ENCODE data around the gene IL3RA.
A peak's percentile ranks its signal among the peaks of the same experiment; 100 is the strongest.

IL3RA gene

GRCh38 chrX:1368385-1368698, 31.8 kb downstream of the IL3RA start:
- no peak overlapping the region for H3K4me3 ChIP-seq (ENCODE audit: low read depth, low read length)
- DNase-seq (ENCODE audit: low read depth), result no peak

- no peak for DNase-seq (ENCODE audit: low read depth)
- no peak overlapping the region for H3K4me3 ChIP-seq (ENCODE audit: low read depth, low read length)
These were observed 41.7 kb downstream of the IL3RA start for GRCh38 chrX:1378306-1378759.

DNA sequence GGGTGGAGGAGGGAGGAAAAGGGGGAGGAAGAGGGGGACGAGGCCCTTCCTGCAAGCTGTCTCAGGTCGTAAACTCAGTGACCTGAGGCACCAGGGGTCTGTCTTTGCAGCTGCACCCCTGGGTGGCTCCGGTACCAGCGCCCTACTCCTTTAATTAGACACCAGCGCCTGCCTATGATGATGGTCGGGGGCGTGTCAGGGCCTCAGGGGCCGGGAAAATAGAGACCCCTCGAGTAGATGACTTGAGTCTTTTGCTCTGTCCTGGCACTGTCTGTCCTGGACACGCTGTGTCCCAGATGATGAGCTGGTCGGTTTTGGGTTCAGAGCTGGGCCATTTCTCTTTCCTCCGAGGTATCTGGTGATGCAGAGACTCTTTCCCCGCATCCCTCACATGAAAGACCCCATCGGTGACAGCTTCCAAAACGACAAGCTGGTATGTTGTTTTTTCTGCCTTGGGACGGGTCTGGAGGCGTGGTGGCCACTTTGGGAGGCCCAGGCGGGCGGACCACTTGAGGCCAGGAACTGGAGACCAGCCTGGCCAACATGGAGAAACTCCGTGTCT, 44.2 kb downstream of the IL3RA start:
- no peak overlapping the region for H3K4me3 ChIP-seq (ENCODE audit: low read depth, low read length)
- DNase-seq (ENCODE audit: low read depth), result no peak

GRCh38 chrX:1384658-1385252, 48.2 kb downstream of the IL3RA start:
- DNase-seq (ENCODE audit: low read depth), result no peak

DNA sequence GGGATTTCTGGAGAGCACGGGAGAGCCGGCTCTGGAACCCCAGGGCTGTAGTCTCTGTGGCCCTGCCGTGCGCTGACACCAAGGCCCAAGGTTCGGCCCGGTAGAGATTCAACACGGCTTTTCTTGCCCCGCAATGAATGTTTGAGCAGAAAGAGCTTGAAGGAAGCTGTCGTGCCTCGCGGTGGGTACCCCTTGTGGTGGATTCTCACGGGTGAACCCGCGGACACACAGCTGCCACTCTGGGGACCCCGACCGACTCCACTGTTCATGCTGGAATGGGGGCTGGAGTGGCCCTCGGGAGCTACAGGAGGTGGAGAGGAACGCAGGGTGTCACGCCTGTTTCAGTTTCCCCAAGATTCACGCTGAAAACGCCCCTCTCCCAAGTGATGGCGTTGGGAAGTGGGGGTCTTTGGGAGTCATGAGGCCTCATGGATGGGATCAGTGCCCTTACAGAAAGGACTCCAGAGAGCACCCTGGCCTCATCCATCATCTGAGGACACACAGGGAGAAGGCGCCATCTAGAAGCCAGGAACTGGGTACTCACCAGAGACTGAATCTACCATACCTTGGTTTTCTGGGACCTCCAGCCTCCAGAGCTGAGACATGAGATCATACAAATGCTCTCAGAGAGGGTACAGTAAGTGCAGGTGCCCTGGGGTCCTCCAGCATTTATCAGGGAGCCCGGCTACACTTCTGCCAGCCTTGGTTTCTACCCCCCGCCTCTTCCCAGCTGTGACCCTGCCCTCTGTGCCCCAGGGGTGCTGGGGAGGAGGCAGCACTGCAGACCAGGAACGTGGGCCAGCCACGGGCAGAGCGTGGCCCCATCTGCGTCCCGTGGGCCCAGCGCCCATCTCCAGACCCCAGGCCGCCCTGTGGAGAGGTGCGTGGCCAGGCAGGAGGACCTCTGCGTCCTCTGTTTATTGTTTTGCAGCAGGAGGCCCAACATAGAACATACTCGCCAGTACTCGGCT, 49.0 kb downstream of the IL3RA start:
- H3K4me3 ChIP-seq (ENCODE audit: low read depth, low read length), result no peak overlapping the region
- DNase-seq (ENCODE audit: low read depth), result no peak

More at GRCh38 chrX:1384658-1385252, 48.2 kb downstream of the IL3RA start:
- H3K4me3 ChIP-seq (ENCODE audit: low read depth, low read length), result no peak overlapping the region

GRCh38 chrX:1386338-1387127, 49.9 kb downstream of the IL3RA start:
- H3K4me3 ChIP-seq (ENCODE audit: low read depth, low read length), result no peak overlapping the region
- no peak for DNase-seq (ENCODE audit: low read depth)

DNA sequence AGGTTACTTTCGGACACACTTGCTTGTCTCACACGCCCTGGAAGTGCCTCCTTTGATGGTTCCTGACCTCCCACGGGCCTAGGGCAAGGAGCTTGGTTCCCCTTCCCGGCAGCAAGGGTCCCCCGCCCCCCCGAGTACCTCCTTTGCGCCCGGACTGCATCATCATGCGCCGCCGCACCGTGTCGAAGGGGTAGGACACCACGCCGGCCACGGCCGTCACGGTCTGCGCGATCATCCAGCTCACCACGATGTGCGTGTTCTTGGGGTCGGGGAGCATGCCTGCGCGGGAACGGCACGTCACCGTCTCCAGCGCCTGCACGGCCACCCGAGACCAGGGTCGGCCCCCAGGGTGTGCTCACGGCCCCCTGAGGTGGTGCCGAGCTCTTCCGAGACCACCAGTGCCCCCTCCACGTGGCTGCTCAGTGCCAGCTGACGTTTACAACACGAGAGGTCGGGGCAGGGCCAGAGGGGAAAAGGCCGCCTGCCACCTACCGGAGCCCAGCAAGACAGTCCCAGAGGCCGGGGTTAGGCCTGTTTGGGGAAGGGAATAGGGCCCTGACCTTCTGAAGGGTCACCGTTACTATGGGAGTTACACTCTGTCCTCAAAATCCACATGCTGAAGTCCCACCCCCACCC, 50.7 kb downstream of the IL3RA start:
- DNase-seq (ENCODE audit: low read depth), result no peak
- H3K4me3 ChIP-seq (ENCODE audit: low read depth, low read length), result no peak overlapping the region

DNA sequence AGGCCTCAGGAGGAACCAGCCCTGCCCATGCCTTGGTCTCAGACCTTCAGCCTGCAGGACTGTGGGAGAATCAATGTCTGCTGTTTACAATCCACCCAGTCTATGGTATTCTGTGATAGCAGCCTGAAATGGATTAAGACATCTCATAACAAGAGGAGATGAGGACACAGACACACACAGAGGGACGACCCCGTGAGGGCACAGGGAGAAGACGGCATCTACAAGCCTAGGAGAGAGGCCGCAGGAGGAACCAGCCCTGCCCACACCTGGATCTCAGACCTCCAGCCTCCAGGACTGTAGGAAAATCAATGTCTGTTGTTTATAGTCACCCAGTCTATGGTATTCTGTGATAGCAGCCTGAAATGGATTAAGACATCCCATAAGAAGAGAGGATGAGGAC, 52.1 kb downstream of the IL3RA start:
- DNase-seq (ENCODE audit: low read depth), result no peak

GRCh38 chrX:1389181-1389992, 52.8 kb downstream of the IL3RA start:
- no peak for DNase-seq (ENCODE audit: low read depth)
- no peak overlapping the region for H3K4me3 ChIP-seq (ENCODE audit: low read depth, low read length)

More for the DNA sequence above, 52.1 kb downstream of the IL3RA start:
- no peak overlapping the region for H3K4me3 ChIP-seq (ENCODE audit: low read depth, low read length)

DNA sequence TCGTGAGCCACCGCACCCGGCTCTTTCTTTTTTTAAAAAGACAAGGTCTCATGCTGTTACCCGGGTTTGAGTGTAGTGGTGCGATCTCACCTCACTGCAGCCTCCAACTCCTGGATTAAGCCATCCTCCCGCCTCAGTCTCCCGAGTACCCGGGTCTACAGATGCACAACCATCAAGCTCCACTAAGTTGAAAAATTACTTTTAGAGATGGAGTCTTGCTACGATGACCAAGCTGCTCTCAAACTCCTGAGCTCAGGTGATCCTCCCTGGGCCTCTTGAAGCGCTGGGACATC, 53.4 kb downstream of the IL3RA start:
- DNase-seq (ENCODE audit: low read depth), result no peak
- H3K4me3 ChIP-seq (ENCODE audit: low read depth, low read length), result no peak overlapping the region

DNA sequence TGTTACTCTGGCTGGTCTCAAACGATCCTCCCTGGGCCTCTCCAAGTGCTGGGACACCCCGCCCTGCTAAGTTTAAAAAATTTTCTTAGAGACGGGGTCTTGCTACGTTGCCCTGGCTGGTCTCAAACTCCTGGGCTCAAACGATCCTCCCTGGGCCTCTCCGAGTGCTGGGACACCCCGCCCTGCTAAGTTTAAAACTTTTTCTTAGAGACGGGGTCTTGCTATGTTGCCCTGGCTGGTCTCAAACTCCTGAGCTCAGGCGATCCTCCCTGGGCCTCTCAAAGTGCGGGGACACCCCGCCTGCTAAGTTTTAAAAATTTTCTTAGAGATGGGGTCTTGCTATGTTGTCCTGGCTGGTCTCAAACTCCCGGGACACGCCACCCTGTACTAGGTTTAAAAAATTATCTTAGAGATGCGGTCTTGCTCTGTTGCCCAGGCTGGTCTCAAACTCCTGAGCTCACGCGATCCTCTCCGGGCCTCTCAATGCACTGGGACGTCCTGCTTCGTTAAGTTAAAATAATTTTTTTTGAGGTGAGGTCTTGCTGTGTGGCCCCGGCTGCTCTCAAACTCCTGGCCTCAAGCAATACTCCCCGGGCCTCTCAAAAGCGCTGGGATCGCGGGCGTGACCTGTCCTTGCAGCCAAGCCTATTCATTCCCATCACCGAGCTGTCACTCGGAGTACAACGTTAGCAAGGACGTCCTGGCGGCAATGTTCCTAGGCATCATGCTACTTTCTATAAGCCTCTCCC, 54.2 kb downstream of the IL3RA start:
- DNase-seq (ENCODE audit: low read depth), result no peak
- peak overlapping the region; percentile 100 for H3K4me3 ChIP-seq (ENCODE audit: low read depth, low read length)

DNA sequence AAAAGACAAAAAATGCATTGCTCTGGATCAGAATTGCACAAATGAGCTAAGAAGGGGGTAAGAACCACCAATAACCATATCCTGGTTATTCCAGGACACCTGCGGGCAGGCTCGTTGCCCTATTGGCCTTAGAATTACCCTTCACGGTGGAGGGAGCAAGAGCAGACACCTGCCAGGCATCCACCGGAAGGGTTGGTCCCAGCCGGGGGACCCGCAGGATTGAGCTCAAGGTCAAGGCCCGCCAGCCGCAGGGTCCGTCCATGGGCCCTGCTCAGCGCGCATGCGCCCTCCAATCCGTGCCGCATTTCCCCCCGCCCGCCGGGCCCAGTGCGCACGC, 54.8 kb downstream of the IL3RA start:
- peak overlapping the region; percentile 100 for H3K4me3 ChIP-seq (ENCODE audit: low read depth, low read length)
- DNase-seq (ENCODE audit: low read depth), result no peak

DNA sequence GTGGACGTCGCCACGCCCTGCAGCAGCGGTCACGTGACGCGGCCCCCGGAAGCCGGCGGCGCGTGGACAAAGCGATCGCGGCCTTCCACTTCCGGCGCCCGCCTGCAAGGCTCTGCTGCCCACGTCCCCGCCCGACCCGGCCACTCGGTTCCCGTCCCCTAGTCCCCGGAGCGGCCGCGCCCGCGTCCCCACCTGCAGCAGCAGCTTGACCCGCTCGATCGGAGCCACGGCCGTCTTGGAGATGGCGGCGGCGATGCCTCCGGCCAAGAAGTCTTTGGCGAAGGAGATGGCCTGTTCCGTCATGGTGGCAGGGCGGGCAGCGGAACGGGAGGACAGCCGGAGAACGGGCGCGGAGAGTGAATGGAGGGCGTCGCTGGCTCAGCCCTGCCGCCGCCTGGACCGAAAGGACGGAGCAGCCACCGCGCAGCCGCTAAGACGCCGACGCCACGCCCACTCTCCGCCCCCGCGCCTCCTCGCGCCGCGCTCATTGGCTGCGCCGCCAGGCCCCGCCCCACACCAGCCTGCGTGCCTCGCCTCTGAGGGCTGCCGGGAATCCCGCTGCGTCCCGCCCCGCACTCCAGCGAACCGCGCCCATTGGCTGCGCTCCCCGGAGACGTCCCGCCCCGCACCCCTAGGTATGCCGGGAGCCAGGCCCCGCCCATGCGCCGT, 55.3 kb downstream of the IL3RA start, which contains the start of gene SLC25A6:
TSS of gene SLC25A6 (minus strand) at position 407 of the 669 bp plus-strand sequence. CDS start at position 303, 104 bp downstream.
- peak within 1 kb of the TSS; percentile 100 for H3K4me3 ChIP-seq (ENCODE audit: low read depth, low read length)
- DNase-seq (ENCODE audit: low read depth), result peak; percentile 90

GRCh38 chrX:1392376-1393068, 55.9 kb downstream of the IL3RA start:
- DNase-seq (ENCODE audit: low read depth), result peak; percentile 34
- peak overlapping the region; percentile 100 for H3K4me3 ChIP-seq (ENCODE audit: low read depth, low read length)

GRCh38 chrX:1393871-1394615, 57.5 kb downstream of the IL3RA start:
- DNase-seq (ENCODE audit: low read depth), result no peak
- no peak overlapping the region for H3K4me3 ChIP-seq (ENCODE audit: low read depth, low read length)

GRCh38 chrX:1394731-1395501, 58.3 kb downstream of the IL3RA start:
- H3K4me3 ChIP-seq (ENCODE audit: low read depth, low read length), result no peak overlapping the region
- DNase-seq (ENCODE audit: low read depth), result no peak

Measured in skeletal muscle cell (primary cell).